ENCODE results near the gene LIN7C. TPM values are rescaled to one million over a fixed set of nuclear protein-coding genes. Genes with fewer than 3 reads are reported as not detected.

Gene LIN7C
- total RNA-seq, 5 donors from 2014 or later (not counting 1 experiment from before 2014, with no cell fraction given): 19.8 to 27.3 (median 24.9) TPM

- Mint-ChIP-seq H3K9me3 (no peaks in the 10 kb centered on the region), H3K27ac (no peak overlapping the region), H3K4me3 (no peak overlapping the region), H3K36me3 (no peaks in the 10 kb centered on the region), H3K4me1 (peaks cover 12% of the 10 kb centered on the region in 3 donors), H3K27me3 (peaks cover 18 to 38% of the 10 kb centered on the region in 2 donors)
- DNase-seq (no peak), ATAC-seq (replicated peaks in 1 of 4) (no peak)
- H3K4me1 ChIP-seq (ENCODE audit: control insufficient read depth in 1 of 2, extremely low read depth in 1 of 2, insufficient read depth in 2 of 2, low read length in 2 of 2): peaks cover 2 to 6% of the 10 kb centered on the region in 2 experiments
- no CpG with 5 or more reads among the region's 1 CpG for WGBS (ENCODE audit: insufficient coverage)
- no peak overlapping the region for H3K27ac ChIP-seq (ENCODE audit: low read length)
- ChIA-PET CTCF (no interaction called here), POLR2A (no interaction called here)
- no peaks in the 10 kb centered on the region for H3K36me3 ChIP-seq (ENCODE audit: control insufficient read depth in 2 of 2, extremely low read depth in 1 of 2, insufficient read depth in 1 of 2, low read length in 1 of 2)
- no peak overlapping the region for H3K4me3 ChIP-seq (ENCODE audit: control insufficient read depth in 1 of 2, extremely low read depth in 1 of 2, low read length in 1 of 2)
- peaks cover 0 to 9% of the 10 kb centered on the region in 2 experiments for H3K27me3 ChIP-seq (replicated peaks in 1 of 2; ENCODE audit: control insufficient read depth in 2 of 2, extremely low read depth in 1 of 2, insufficient read depth in 2 of 2, low read length in 1 of 2)
- H3K9me3 ChIP-seq: no peaks in the 10 kb centered on the region
Observed at GRCh38 chr11:27466363-27466762, 40.2 kb downstream of the LIN7C start.

DNA sequence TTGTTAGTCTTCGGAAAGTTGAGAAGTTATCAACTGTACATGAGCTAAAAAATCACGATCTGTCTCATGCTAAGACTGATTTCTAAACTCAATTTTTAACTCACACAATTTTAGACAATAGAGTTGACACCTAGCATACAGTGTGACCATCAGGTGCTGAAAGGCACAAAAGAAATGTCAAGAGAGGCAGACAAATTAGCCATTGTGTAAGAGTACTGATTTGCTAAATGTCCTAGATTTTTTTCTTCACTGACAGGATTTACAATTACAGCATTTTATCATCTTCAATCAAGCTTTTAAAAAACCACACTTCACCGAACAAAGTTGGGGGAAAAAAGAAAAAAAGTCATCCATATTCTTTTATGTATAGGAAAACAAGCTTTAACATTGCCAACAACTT is 40.9 kb downstream of the LIN7C start:
- Histone ChIP-seq H3K4me1 (ENCODE audit: control insufficient read depth in 1 of 2, extremely low read depth in 1 of 2, insufficient read depth in 2 of 2, low read length in 2 of 2) (no peaks in the 10 kb centered on the region), H3K27me3 (replicated peaks in 1 of 2; ENCODE audit: control insufficient read depth in 2 of 2, extremely low read depth in 1 of 2, insufficient read depth in 2 of 2, low read length in 1 of 2) (peaks cover 0 to 4% of the 10 kb centered on the region in 2 experiments), H3K27ac (ENCODE audit: low read length) (no peak overlapping the region), H3K36me3 (ENCODE audit: control insufficient read depth in 2 of 2, extremely low read depth in 1 of 2, insufficient read depth in 1 of 2, low read length in 1 of 2) (no peaks in the 10 kb centered on the region), H3K9me3 (no peaks in the 10 kb centered on the region), H3K4me3 (ENCODE audit: control insufficient read depth in 1 of 2, extremely low read depth in 1 of 2, low read length in 1 of 2) (no peak overlapping the region)
- ChIA-PET CTCF (interaction anchor here in 1 of 2 donors (1.0 kb wide), 1 partner anchor 20 kb away, joined by 3 read pairs; no protein-coding TSS in a partner anchor), POLR2A (interaction anchor here in 1 of 2 donors (0.6 kb wide), 1 partner anchor 9 kb away, joined by 5 read pairs; no protein-coding TSS in a partner anchor)
- no peak for DNase-seq
- Mint-ChIP-seq H3K4me1 (peaks cover 4 to 5% (median 5%) of the 10 kb centered on the region in 3 donors), H3K36me3 (no peaks in the 10 kb centered on the region), H3K27ac (no peak overlapping the region), H3K9me3 (no peaks in the 10 kb centered on the region), H3K27me3 (peaks cover 16 to 34% of the 10 kb centered on the region in 2 donors), H3K4me3 (no peak overlapping the region)
- no peak for ATAC-seq (replicated peaks in 1 of 4)
- WGBS (ENCODE audit: insufficient coverage): no CpG with 5 or more reads among the region's 3 CpGs

DNA sequence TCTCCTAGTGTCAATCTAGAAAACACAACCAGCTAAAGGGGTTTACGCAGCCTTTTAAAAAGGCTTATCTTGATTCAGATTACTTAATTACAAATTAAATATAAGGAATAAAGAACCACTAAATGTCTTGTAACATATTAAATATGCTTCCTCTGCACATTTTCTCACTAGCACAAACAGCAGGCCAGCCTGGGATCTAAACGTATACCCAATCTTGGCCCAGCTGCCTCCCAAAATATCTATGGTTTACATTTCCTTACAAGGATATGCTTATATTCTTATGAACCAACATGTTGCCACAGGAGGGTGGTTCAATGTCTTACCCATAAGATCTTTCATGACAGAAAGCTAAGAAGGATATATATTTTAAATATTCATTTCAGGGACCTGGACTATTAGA is 41.7 kb downstream of the LIN7C start:
- Histone ChIP-seq H3K27me3 (replicated peaks in 1 of 2; ENCODE audit: control insufficient read depth in 2 of 2, extremely low read depth in 1 of 2, insufficient read depth in 2 of 2, low read length in 1 of 2) (peaks cover 0 to 4% of the 10 kb centered on the region in 2 experiments), H3K4me1 (ENCODE audit: control insufficient read depth in 1 of 2, extremely low read depth in 1 of 2, insufficient read depth in 2 of 2, low read length in 2 of 2) (no peaks in the 10 kb centered on the region), H3K36me3 (ENCODE audit: control insufficient read depth in 2 of 2, extremely low read depth in 1 of 2, insufficient read depth in 1 of 2, low read length in 1 of 2) (no peaks in the 10 kb centered on the region), H3K4me3 (ENCODE audit: control insufficient read depth in 1 of 2, extremely low read depth in 1 of 2, low read length in 1 of 2) (no peak overlapping the region), H3K27ac (ENCODE audit: low read length) (no peak overlapping the region), H3K9me3 (no peaks in the 10 kb centered on the region)
- peaks cover 16 to 40% of the 10 kb centered on the region in 2 donors for H3K27me3 Mint-ChIP-seq
- peaks cover 0 to under 1% (median 0%) of the 10 kb centered on the region in 3 donors for H3K4me1 Mint-ChIP-seq
- DNase-seq (no peak), ATAC-seq (replicated peaks in 1 of 4) (no peak)
- ChIA-PET CTCF (interaction anchor here in 1 of 2 donors (1.0 kb wide), 1 partner anchor 21 kb away, joined by 3 read pairs; no protein-coding TSS in a partner anchor), POLR2A (interaction anchor here in 1 of 2 donors (0.6 kb wide), 1 partner anchor 15 kb away, joined by 3 read pairs; no protein-coding TSS in a partner anchor)
- H3K4me3 Mint-ChIP-seq: no peak overlapping the region
- no CpG with 5 or more reads among the region's 2 CpGs for WGBS (ENCODE audit: insufficient coverage)
- no peaks in the 10 kb centered on the region for H3K36me3 Mint-ChIP-seq
- H3K9me3 Mint-ChIP-seq: no peaks in the 10 kb centered on the region
- H3K27ac Mint-ChIP-seq: no peak overlapping the region

- Mint-ChIP-seq H3K36me3 (no peaks in the 10 kb centered on the region), H3K4me1 (no peaks in the 10 kb centered on the region), H3K27ac (no peak overlapping the region), H3K9me3 (no peaks in the 10 kb centered on the region), H3K27me3 (peaks cover 14 to 36% of the 10 kb centered on the region in 2 donors), H3K4me3 (no peak overlapping the region)
- ATAC-seq (replicated peaks in 1 of 4): no peak
- Histone ChIP-seq H3K4me3 (ENCODE audit: control insufficient read depth in 1 of 2, extremely low read depth in 1 of 2, low read length in 1 of 2) (no peak overlapping the region), H3K27me3 (replicated peaks in 1 of 2; ENCODE audit: control insufficient read depth in 2 of 2, extremely low read depth in 1 of 2, insufficient read depth in 2 of 2, low read length in 1 of 2) (peaks cover 0 to 4% of the 10 kb centered on the region in 2 experiments), H3K27ac (ENCODE audit: low read length) (no peak overlapping the region), H3K9me3 (no peaks in the 10 kb centered on the region), H3K36me3 (ENCODE audit: control insufficient read depth in 2 of 2, extremely low read depth in 1 of 2, insufficient read depth in 1 of 2, low read length in 1 of 2) (no peaks in the 10 kb centered on the region), H3K4me1 (ENCODE audit: control insufficient read depth in 1 of 2, extremely low read depth in 1 of 2, insufficient read depth in 2 of 2, low read length in 2 of 2) (no peaks in the 10 kb centered on the region)
- CTCF ChIA-PET: no interaction called here
- DNase-seq: no peak
- no CpG with 5 or more reads among the region's 2 CpGs for WGBS (ENCODE audit: insufficient coverage)
- POLR2A ChIA-PET: interaction anchor here in 1 of 2 donors (0.6 kb wide), 1 partner anchor 26 kb away, joined by 3 read pairs; no protein-coding TSS in a partner anchor
Observed at GRCh38 chr11:27464289-27464696, 42.3 kb downstream of the LIN7C start.

- Histone ChIP-seq H3K4me3 (ENCODE audit: control insufficient read depth in 1 of 2, extremely low read depth in 1 of 2, low read length in 1 of 2) (no peak overlapping the region), H3K36me3 (ENCODE audit: control insufficient read depth in 2 of 2, extremely low read depth in 1 of 2, insufficient read depth in 1 of 2, low read length in 1 of 2) (no peaks in the 10 kb centered on the region), H3K4me1 (ENCODE audit: control insufficient read depth in 1 of 2, extremely low read depth in 1 of 2, insufficient read depth in 2 of 2, low read length in 2 of 2) (no peaks in the 10 kb centered on the region), H3K27me3 (replicated peaks in 1 of 2; ENCODE audit: control insufficient read depth in 2 of 2, extremely low read depth in 1 of 2, insufficient read depth in 2 of 2, low read length in 1 of 2) (peaks cover 0 to 4% of the 10 kb centered on the region in 2 experiments), H3K9me3 (no peaks in the 10 kb centered on the region), H3K27ac (ENCODE audit: low read length) (no peak overlapping the region)
- Mint-ChIP-seq H3K36me3 (no peaks in the 10 kb centered on the region), H3K27ac (no peak overlapping the region), H3K4me1 (no peaks in the 10 kb centered on the region), H3K9me3 (no peaks in the 10 kb centered on the region), H3K27me3 (peaks cover 10 to 28% of the 10 kb centered on the region in 2 donors), H3K4me3 (no peak overlapping the region)
- DNase-seq (no peak), ATAC-seq (replicated peaks in 1 of 4) (no peak)
- CTCF ChIA-PET: no interaction called here
- 60% methylated on average over 5 of the region's 5 CpGs for WGBS (ENCODE audit: insufficient coverage)
- POLR2A ChIA-PET: no interaction called here
Observed at GRCh38 chr11:27462543-27462942, 44.0 kb downstream of the LIN7C start.

- ATAC-seq (replicated peaks in 1 of 4) (no peak), DNase-seq (no peak)
- H3K4me3 ChIP-seq (ENCODE audit: control insufficient read depth in 1 of 2, extremely low read depth in 1 of 2, low read length in 1 of 2): no peak overlapping the region
- ChIA-PET POLR2A (no interaction called here), CTCF (interaction anchor here in 1 of 2 donors (0.6 kb wide), 1 partner anchor 25 kb away, joined by 3 read pairs; no protein-coding TSS in a partner anchor)
- no peaks in the 10 kb centered on the region for H3K9me3 Mint-ChIP-seq
- no peak overlapping the region for H3K27ac ChIP-seq (ENCODE audit: low read length)
- H3K4me1 Mint-ChIP-seq: no peaks in the 10 kb centered on the region
- no peaks in the 10 kb centered on the region for H3K4me1 ChIP-seq (ENCODE audit: control insufficient read depth in 1 of 2, extremely low read depth in 1 of 2, insufficient read depth in 2 of 2, low read length in 2 of 2)
- H3K27ac Mint-ChIP-seq: no peak overlapping the region
- 92% methylated on average over 2 of the region's 5 CpGs for WGBS (ENCODE audit: insufficient coverage)
- H3K27me3 ChIP-seq (replicated peaks in 1 of 2; ENCODE audit: control insufficient read depth in 2 of 2, extremely low read depth in 1 of 2, insufficient read depth in 2 of 2, low read length in 1 of 2): peaks cover 0 to 4% of the 10 kb centered on the region in 2 experiments
- H3K4me3 Mint-ChIP-seq: no peak overlapping the region
- H3K9me3 ChIP-seq: no peaks in the 10 kb centered on the region
- peaks cover 4 to 21% of the 10 kb centered on the region in 2 donors for H3K27me3 Mint-ChIP-seq
- H3K36me3 ChIP-seq (ENCODE audit: control insufficient read depth in 2 of 2, extremely low read depth in 1 of 2, insufficient read depth in 1 of 2, low read length in 1 of 2): no peaks in the 10 kb centered on the region
- H3K36me3 Mint-ChIP-seq: no peaks in the 10 kb centered on the region
Observed at GRCh38 chr11:27460158-27460978, 46.2 kb downstream of the LIN7C start.

Data from T-cell (primary cell).